HEK293T (cell line): ENCODE data around the gene JAK1.
"Not testable (repeated sequence)": the region's sequence is repeated elsewhere in the genome, so short reads cannot be mapped to it uniquely, and the experiment has no call there.

Experiments
- CTCF ChIA-PET: fragments of 350-600 bp; formaldehyde crosslinking; extraction: SDS; loops from one replicate; lab custom pipeline; 2021; ENCODE audit warnings: antibody characterized with exemption, inconsistent platforms; lab: Yijun Ruan, JAX
- POLR2A ChIA-PET: fragments of 350-600 bp; formaldehyde crosslinking; extraction: SDS; loops from one replicate; lab custom pipeline; 2020; ENCODE audit warnings: antibody characterized with exemption, inconsistent platforms; lab: Yijun Ruan, JAX
- DNase-seq: peaks from one replicate; pipeline ENCODE4 v3.0.0; 2012; ENCODE audit warnings: mixed read lengths; ENCODE audit errors: extremely low spot score
- ARNT ChIP-seq: fragments of 450-650 bp; IDR thresholded peaks from 2 replicates; pipeline ENCODE4 v1.6.1; 2017; ENCODE audit warnings: mild to moderate bottlenecking
- BHLHE40 ChIP-seq: fragments of 450-650 bp; IDR thresholded peaks from 2 replicates; pipeline ENCODE4 v1.6.1; 2016; ENCODE audit warnings: mild to moderate bottlenecking, moderate library complexity, borderline replicate concordance
- CTBP1 ChIP-seq: fragments of 450-650 bp; IDR thresholded peaks from 2 replicates; pipeline ENCODE4 v1.6.1; 2016; ENCODE audit warnings: borderline replicate concordance
- ELF4 ChIP-seq: fragments of 450-650 bp; IDR thresholded peaks from 2 replicates; pipeline ENCODE4 v1.6.1; 2017; ENCODE audit warnings: antibody characterized with exemption
- FOXA1 ChIP-seq: fragments of 450-650 bp; IDR thresholded peaks from 2 replicates; pipeline ENCODE4 v1.6.1; 2016; ENCODE audit warnings: mild to moderate bottlenecking
- FOXK2 ChIP-seq: fragments of 450-650 bp; IDR thresholded peaks from 2 replicates; pipeline ENCODE4 v1.6.1; 2016; ENCODE audit warnings: mild to moderate bottlenecking
- FOXM1 ChIP-seq: fragments of 450-650 bp; IDR thresholded peaks from 2 replicates; pipeline ENCODE4 v1.6.1; 2017; ENCODE audit warnings: mild to moderate bottlenecking, borderline replicate concordance
- HDGF ChIP-seq: fragments of 450-650 bp; IDR thresholded peaks from 2 replicates; pipeline ENCODE4 v1.6.1; 2017; ENCODE audit warnings: antibody characterized with exemption, borderline replicate concordance
- L3MBTL2 ChIP-seq: fragments of 450-650 bp; conservative IDR thresholded peaks from 2 replicates; pipeline ENCODE4 v1.6.1; 2016; ENCODE audit warnings: mild to moderate bottlenecking
- LEF1 ChIP-seq: fragments of 450-650 bp; IDR thresholded peaks from 2 replicates; pipeline ENCODE4 v1.6.1; 2017; ENCODE audit warnings: mild to moderate bottlenecking, borderline replicate concordance
- NFRKB ChIP-seq: fragments of 450-650 bp; IDR thresholded peaks from 2 replicates; pipeline ENCODE4 v1.6.1; 2016; ENCODE audit warnings: mild to moderate bottlenecking, moderate library complexity
- PKNOX1 ChIP-seq: fragments of 450-650 bp; IDR thresholded peaks from 2 replicates; pipeline ENCODE4 v1.6.1; 2016
- SP1 ChIP-seq: fragments of 450-650 bp; IDR thresholded peaks from 2 replicates; pipeline ENCODE4 v1.6.1; 2017
- SUZ12 ChIP-seq: fragments of 450-650 bp; IDR thresholded peaks from 2 replicates; pipeline ENCODE4 v1.6.1; 2016; ENCODE audit warnings: mild to moderate bottlenecking
- TARDBP ChIP-seq: fragments of 450-650 bp; IDR thresholded peaks from 2 replicates; pipeline ENCODE4 v1.6.1; 2016
- ZNF384 ChIP-seq: fragments of 450-650 bp; IDR thresholded peaks from 2 replicates; pipeline ENCODE4 v1.6.1; 2016

The JAK1 gene

DNA sequence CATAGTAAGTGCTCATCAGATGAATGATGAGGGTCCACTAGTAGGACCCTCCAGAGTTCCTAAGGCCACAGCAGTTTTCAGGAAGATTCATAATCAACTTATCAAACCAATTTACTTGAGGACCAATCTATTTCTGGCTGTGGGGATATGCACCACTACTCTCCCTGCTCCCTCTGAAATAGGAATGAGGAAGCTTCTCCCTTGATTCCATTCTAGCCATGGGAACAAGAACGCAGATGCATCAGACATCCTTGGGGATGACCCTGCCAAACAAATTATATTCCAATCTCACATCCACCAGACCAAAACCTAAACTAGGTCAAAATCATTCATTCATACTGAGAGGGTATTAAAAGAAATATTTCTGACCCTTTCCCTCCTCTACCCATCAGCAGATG is 31.5 kb downstream of the JAK1 start:
- no peak for DNase-seq
- TF ChIP-seq CTBP1: no peak
- TF ChIP-seq SP1: no peak
- TF ChIP-seq TARDBP: no peak
- no peak for TF ChIP-seq ELF4
- no peak for TF ChIP-seq SUZ12
- no peak for TF ChIP-seq LEF1
- no peak for TF ChIP-seq ZNF384
- no peak for TF ChIP-seq FOXK2
- TF ChIP-seq FOXM1: no peak
- no peak for TF ChIP-seq NFRKB
- no peak for TF ChIP-seq HDGF
- TF ChIP-seq ARNT: no peak
- CTCF ChIA-PET: no interaction called here
- POLR2A ChIA-PET: no interaction called here

GRCh38 chr1:64934115-64934877 is 32.1 kb downstream of the JAK1 start:
- POLR2A ChIA-PET: no interaction called here
- CTCF ChIA-PET: no interaction called here
- TF ChIP-seq SP1 (no peak), FOXK2 (no peak), NFRKB (no peak), PKNOX1 (no peak), HDGF (no peak), LEF1 (no peak), FOXA1 (no peak), TARDBP (no peak)
- no peak for DNase-seq

DNA sequence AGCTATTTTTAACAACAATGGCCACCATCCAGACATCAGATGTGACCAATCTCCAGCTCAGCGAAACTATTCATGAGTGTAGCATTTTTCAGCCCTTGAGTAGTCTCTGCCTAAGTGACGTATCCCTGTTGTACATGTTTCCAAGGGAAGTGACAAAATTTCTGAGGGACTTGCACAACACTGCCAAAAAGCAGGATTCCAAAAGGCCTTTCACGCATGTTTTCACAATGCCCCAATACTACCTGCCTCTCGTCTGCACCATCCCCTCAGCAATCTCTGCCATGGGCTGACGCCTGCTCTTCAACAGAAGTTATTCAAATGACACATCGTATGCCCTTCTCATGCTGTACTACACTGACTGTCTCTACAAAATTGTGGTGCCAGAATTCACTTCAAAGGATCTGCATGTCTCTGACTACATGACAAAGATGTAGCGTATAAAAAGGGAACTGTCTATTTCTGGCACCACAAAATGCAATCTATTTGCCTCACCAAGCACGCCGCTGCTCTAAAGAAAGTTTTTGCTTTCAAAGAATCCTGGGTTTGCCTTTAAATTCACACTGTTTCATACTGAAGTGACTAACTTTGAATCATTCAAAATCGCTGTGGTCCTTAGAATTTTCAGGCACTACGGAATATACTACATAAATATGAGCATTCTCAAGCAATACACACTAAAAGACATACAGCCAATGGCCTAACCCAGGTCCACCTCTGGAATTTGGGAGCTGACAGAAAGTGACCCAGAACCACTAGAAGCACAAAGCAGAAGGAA is 32.9 kb downstream of the JAK1 start:
- TF ChIP-seq TARDBP (no peak), SUZ12 (no peak), HDGF (no peak), FOXK2 (no peak), FOXM1 (no peak), L3MBTL2 (no peak), NFRKB (no peak), ARNT (no peak), CTBP1 (no peak), PKNOX1 (no peak), BHLHE40 (no peak), FOXA1 (no peak), ZNF384 (no peak), SP1 (no peak), LEF1 (no peak), ELF4 (no peak)
- no peak for DNase-seq
- ChIA-PET POLR2A (no interaction called here), CTCF (no interaction called here)

GRCh38 chr1:64932962-64933295 is 33.4 kb downstream of the JAK1 start:
- ChIA-PET CTCF (no interaction called here), POLR2A (no interaction called here)
- DNase-seq: no peak
- no peak for TF ChIP-seq FOXA1
- TF ChIP-seq NFRKB: no peak
- TF ChIP-seq SUZ12: no peak
- TF ChIP-seq FOXM1: no peak
- no peak for TF ChIP-seq L3MBTL2
- no peak for TF ChIP-seq LEF1
- no peak for TF ChIP-seq TARDBP
- TF ChIP-seq SP1: no peak
- no peak for TF ChIP-seq PKNOX1
- TF ChIP-seq BHLHE40: no peak
- TF ChIP-seq HDGF: no peak
- no peak for TF ChIP-seq ELF4
- TF ChIP-seq FOXK2: no peak
- no peak for TF ChIP-seq ZNF384
- TF ChIP-seq CTBP1: no peak
- no peak for TF ChIP-seq ARNT

- POLR2A ChIA-PET: not testable (repeated sequence)
- CTCF ChIA-PET: interaction anchor here (0.6 kb wide), 1 partner anchor 18 kb away, joined by 3 read pairs; no protein-coding TSS in a partner anchor
Measured at GRCh38 chr1:64930640-64931039, 35.7 kb downstream of the JAK1 start.

DNA sequence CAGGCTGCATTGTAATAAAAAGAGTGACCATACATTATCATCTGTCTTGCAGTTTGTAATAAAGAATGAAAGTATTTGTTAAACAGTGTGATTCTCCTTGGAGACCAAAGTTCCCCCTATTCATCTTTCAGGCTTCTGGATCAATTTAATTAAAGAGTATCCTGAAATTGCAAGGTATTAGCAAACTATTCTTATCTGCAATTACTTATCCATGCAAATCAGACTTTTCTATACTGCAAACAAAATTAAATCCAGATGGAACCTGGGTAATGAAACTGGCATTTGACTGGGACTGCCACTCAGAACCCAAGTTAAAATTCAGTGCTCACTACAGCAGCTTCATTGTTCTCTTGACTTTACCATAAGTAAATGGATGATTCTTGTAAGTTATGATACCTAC is 37.1 kb downstream of the JAK1 start:
- no peak for DNase-seq
- ChIA-PET POLR2A (no interaction called here), CTCF (no interaction called here)
- TF ChIP-seq FOXM1 (no peak), ZNF384 (no peak), SUZ12 (no peak), HDGF (no peak), BHLHE40 (no peak), ARNT (no peak), L3MBTL2 (no peak), NFRKB (no peak), PKNOX1 (no peak), FOXK2 (no peak), LEF1 (no peak), TARDBP (no peak), FOXA1 (no peak), SP1 (no peak), ELF4 (no peak), CTBP1 (no peak)

More at GRCh38 chr1:64930640-64931039, 35.7 kb downstream of the JAK1 start:
- DNase-seq: not testable (repeated sequence)
